Suppressor macrophage treated with lipopolysaccharide for 1 hour (primary cell): ENCODE measurements around the gene SIL1.
"Not testable (repeated sequence)": the region's sequence is repeated elsewhere in the genome, so short reads cannot be mapped to it uniquely, and the experiment has no call there.

Source experiments
- DNase-seq, 3 donors: peaks; one replicate each; pipeline ENCODE4 v3.0.0-alpha.2; 2020 to 2022

SIL1 gene

GRCh38 chr5:139174382-139174781 is 23.8 kb downstream of the SIL1 start:
- not testable (repeated sequence) for DNase-seq

- no peak for DNase-seq
Measured at GRCh38 chr5:139171779-139172404, 26.3 kb downstream of the SIL1 start.

GRCh38 chr5:139167952-139168720 is 30.0 kb downstream of the SIL1 start:
- no peak for DNase-seq

GRCh38 chr5:139167533-139167932 is 30.6 kb downstream of the SIL1 start:
- DNase-seq: no peak

DNA sequence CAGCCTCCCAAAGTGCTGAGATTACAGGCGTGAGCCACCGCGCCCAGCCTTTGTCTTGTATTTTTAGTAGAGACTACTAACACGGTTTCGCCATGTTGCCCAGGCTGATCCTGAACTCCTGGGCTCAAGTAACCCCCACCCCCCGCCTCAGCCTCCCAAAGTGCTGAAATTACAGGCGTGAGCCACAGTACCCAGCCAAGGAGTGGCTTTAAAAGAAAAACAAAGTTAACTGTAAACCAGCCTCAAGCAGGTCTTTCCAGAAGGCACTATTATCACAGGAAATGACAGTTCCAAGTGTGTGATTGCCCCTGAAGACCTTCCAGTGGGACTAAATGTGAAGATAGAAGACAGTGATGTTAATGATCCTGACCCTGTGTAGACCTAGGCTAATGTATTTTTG is 31.1 kb downstream of the SIL1 start:
- no peak for DNase-seq

DNA sequence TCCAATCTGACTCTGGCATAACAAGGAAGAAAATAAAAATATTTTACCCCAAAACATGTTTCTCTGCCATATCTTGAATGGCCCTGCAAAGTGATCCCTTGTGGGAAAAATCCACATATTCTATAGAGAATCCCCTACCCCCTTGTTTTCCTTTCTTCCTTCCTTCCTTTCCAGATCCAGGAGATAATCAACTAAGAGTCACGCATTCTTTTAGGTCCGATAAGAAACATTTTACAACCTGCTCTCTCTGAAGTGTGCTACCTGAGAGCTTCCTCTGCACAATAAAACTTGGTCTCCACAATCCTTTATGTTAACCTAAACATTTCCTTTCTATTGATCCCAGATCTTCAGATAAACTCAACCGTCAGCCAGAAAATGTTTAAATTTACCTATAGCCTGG is 33.3 kb downstream of the SIL1 start:
- not testable (repeated sequence) for DNase-seq

DNA sequence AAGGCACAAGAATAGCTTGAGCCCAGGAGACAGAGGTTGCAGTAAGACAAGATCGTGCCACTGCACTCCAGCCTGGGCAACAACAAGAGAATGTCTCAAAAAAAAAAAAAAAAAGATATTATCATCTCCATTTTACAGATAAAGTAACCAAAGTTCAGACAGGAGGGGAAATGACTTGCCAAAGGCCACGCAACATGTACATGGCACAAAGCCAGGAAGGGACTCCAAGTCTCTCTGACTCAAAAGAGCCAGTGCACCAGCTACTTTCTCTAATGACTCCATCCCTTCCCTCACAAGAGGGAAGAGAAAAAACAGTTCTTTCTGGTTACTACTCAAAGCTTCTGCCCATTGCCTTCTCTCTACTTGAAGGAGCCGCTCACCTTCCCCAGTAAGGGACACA is 34.1 kb downstream of the SIL1 start:
- peak; percentile 69 to 76 (median 75) for DNase-seq

DNA sequence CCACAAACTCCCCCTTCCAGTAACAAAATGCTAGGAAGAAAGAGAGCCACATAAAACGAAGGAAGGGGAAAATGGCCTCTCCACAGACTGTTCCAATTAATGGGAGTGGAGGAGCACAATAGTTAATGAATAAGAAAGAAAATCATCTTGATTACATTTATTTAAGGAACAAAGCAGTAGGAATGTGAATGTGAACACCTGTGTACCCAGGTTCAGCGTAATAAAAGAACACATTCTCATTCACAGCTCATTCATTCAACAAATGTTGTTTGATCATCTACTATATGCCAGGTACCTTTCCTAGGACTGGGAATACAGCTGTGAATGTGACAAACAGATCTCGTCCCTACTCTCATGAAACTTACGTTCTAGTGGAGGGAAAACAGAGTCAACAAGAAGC is 35.7 kb downstream of the SIL1 start:
- no peak for DNase-seq

- no peak for DNase-seq
Measured at GRCh38 chr5:139158791-139159190, 39.4 kb downstream of the SIL1 start.

GRCh38 chr5:139157556-139157955 is 40.6 kb downstream of the SIL1 start:
- DNase-seq: no peak

- DNase-seq: no peak
Measured at GRCh38 chr5:139156814-139157213, 41.4 kb downstream of the SIL1 start.

DNA sequence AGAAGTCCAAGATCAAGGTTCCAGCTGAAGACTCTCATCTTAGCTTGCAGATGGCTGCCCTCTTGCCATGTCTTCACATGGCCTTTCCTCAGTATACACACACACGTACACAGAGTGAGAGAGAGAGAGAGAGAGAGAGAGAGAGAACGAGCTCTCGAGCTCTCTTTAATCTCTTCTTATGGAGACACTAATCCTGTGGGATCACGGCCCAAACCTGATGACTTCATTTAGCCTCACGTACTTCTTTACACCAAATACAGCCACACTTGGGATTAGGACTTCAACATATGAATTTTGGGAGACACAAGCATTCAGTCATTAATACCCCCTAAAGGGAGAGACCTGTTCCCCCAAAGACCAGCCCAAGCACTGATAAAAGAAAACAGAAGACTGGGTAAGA is 42.8 kb downstream of the SIL1 start:
- DNase-seq: no peak

GRCh38 chr5:139151902-139152301 is 46.3 kb downstream of the SIL1 start:
- no peak for DNase-seq

DNA sequence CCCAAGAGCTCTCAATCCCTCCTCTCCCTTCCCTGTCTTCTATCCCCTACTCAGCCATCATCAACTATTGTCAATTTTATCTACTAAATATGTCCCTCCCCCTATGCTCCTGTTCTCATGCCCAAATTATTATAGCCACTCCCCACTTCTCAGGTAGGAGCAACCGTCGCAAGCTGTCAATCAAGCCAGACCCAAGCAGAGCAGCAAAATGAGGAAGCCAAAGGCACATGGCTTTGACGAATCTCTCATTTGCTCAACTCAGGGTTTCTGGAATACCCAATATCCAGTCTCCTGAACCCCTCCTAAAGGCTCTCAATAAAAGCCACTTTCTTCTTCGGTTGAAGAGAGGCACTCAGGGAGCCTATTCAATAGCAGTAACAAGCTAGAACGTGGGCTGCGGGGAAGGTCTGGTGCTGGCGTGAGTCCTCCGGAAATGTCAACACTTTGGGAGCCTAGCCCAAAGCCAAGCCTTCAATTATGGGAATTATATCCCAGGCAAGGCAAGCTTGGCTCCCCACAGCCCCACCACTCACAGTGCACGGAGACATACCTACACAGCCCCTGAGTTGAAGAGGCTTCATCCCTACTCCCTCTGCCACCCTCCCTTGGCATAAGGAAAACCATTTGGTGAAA is 47.7 kb downstream of the SIL1 start:
- peak; percentile 59 to 70 (median 64) for DNase-seq

- peak; percentile 46 to 59 (median 59) for DNase-seq
Measured at GRCh38 chr5:139149477-139150199, 48.5 kb downstream of the SIL1 start.

GRCh38 chr5:139148986-139149385 is 49.2 kb downstream of the SIL1 start:
- DNase-seq: no peak

DNA sequence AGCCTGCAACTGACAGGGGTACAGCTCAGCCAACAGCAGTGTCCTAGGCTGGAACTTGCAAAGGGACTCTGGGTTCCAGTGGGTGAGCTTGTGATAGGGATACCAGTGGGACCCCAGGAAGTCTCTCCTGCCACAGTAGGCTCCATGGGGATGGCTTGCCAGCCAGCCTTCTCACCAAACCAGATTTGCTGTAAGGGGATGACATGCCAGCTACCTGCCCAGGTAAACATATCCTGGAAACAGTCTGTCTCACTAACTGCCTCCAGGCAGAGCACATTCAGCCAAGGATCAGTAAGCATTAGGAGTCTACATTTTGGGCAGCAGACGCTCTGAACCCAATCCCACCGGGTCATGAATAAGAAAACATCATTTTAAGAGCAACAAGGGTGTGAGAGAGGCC is 49.9 kb downstream of the SIL1 start:
- no peak for DNase-seq

GRCh38 chr5:139147483-139148087 is 50.6 kb downstream of the SIL1 start:
- DNase-seq: no peak

DNA sequence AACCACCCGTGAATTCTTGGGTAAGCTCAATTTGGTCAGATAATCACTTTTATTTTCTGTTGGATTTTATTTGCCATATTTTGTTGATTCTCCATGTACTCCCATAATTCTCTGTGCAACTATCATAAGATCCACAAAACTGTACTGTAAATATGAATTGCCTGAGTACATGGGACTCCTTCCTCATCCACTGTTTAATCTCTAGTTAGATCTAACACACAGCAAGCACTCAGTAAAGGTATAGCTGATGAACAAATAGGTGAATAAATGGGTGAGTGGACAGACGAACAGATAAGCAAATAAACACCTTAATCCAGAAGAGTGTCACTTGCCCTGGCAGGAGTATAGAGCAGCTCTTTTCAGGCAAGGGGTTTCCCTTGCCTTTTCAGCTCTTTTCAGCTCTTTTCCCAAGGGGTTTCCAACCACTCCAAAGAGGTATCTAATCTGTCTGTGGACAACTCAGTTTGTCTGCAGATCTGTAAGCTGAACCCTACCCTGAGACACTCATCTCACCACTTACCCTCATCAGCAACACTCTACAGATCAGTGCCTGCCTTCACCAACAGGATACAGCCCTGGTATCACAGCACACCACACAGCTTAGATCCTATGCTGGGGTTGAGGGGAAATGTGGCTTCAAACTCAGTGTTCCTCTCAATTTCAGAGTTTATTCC is 51.2 kb downstream of the SIL1 start:
- DNase-seq: no peak

DNA sequence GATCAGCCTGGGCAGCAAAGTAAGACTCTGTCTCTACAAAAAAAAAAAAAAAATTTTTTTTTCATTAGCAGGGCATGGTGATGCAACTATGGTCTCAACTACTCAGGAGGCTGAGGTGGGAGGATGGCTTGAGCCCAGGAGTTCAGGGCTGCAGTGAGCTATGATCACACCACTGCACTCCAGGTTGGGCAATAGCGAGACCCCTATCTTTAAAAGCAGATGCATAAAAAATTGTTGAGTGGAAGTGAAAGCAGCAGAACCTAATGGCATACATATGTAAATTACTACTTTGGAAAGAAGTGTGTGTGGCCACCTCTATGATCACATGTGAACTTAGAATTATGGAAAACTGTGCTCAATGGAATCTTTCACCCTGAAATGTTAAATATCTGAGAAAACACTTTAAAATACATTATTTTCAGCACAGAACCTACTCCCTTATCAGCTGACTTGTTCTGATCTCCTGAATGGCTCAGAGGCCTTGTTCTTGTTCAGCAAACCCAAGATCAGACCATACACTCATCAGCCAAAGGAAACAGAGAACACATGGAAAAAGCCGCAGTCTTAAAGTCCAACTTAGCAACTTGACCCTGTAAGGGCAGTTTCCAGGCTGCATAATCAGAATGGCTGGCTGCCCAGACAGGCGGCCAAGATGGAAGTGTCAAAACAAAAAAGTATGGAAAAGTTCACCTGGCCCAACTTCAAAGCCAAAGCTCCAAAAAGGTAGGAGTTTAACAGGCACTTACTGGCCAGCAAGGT is 56.5 kb downstream of the SIL1 start:
- DNase-seq: no peak

DNA sequence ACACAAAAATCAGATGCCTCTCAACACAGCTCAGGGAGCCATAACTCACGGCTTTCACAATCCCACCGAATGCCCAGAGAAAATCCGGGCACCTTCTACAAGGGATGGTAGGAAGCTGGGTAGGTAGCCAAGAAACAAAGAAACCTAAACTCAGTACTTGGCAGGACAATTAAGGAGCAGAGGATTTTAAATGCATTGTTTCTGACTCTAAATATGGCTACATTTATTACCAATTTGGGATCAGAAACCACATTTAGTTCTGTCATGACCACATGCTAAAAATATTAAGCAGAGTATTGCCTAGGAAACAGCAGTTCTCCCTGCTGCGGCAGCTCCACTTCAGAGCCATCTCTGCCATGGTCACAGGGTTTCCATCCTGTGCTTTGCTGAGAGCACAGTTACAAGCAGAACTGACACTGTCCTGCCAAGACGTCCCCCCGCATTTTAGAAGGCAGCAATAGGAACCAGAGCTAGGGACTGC is 57.5 kb downstream of the SIL1 start:
- DNase-seq: peak; percentile 32 to 50 (median 33)
